Loucy (cell line): ENCODE results near the gene PMF1.

ENCODE experiments used
- EZH2phosphoT487 ChIP-seq: fragments of 200-600 bp; IDR thresholded peaks from 2 replicates; pipeline ENCODE4 v1.6.1; 2018; ENCODE audit warnings: antibody characterized with exemption, mild to moderate bottlenecking, moderate library complexity, borderline replicate concordance
- TF ChIP-seq, protein P1 (sequence below): fragments of 200-600 bp; sonication (generic); conservative IDR thresholded peaks from 2 replicates; pipeline ENCODE4 v1.5.1; 2014; ENCODE audit warnings: mild to moderate bottlenecking, antibody characterized with exemption, low read length

- TF ChIP-seq, protein P1, sequence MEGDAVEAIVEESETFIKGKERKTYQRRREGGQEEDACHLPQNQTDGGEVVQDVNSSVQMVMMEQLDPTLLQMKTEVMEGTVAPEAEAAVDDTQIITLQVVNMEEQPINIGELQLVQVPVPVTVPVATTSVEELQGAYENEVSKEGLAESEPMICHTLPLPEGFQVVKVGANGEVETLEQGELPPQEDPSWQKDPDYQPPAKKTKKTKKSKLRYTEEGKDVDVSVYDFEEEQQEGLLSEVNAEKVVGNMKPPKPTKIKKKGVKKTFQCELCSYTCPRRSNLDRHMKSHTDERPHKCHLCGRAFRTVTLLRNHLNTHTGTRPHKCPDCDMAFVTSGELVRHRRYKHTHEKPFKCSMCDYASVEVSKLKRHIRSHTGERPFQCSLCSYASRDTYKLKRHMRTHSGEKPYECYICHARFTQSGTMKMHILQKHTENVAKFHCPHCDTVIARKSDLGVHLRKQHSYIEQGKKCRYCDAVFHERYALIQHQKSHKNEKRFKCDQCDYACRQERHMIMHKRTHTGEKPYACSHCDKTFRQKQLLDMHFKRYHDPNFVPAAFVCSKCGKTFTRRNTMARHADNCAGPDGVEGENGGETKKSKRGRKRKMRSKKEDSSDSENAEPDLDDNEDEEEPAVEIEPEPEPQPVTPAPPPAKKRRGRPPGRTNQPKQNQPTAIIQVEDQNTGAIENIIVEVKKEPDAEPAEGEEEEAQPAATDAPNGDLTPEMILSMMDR: no peak
- TF ChIP-seq EZH2phosphoT487: no peak
Observed at GRCh38 chr1:156194300-156194652, 18.5 kb upstream of the PMF1 start.
